ENCODE results near the gene NT5M.

The NT5M gene

DNA sequence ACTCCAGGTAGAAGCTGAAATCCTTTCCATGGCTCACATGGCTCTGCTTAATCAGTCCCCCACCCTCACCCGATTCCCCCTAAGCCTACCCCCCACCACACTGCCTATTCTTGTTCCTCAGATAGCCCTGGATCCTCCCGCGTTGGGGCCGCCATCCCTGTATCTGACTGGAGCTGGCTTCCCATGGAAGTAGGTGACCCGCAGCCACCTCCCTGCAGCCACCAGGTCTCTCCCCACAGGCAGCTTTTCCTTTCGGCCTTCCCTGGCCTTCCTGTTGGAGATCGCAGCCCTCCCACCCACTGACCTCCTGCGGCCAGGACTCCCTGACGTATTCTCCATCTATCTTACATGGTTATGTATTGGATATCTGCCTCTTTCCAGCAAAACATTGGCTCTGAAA is 91.3 kb downstream of the NT5M start:
- H4K20me1 ChIP-seq (ENCODE audit: low read depth, low read length), result no peaks in the 10 kb centered on the region
- no peaks in the 10 kb centered on the region for H3F3A ChIP-seq (ENCODE audit: insufficient read depth)
- H3K36me3 ChIP-seq (ENCODE audit: low read length), result no peaks in the 10 kb centered on the region
- no peak overlapping the region for H3K27ac ChIP-seq (ENCODE audit: low read depth, low read length)
- no peak overlapping the region for H3K4me3 ChIP-seq (ENCODE audit: insufficient read depth, low read length, poor library complexity, severe bottlenecking)
- TF ChIP-seq, protein P1, sequence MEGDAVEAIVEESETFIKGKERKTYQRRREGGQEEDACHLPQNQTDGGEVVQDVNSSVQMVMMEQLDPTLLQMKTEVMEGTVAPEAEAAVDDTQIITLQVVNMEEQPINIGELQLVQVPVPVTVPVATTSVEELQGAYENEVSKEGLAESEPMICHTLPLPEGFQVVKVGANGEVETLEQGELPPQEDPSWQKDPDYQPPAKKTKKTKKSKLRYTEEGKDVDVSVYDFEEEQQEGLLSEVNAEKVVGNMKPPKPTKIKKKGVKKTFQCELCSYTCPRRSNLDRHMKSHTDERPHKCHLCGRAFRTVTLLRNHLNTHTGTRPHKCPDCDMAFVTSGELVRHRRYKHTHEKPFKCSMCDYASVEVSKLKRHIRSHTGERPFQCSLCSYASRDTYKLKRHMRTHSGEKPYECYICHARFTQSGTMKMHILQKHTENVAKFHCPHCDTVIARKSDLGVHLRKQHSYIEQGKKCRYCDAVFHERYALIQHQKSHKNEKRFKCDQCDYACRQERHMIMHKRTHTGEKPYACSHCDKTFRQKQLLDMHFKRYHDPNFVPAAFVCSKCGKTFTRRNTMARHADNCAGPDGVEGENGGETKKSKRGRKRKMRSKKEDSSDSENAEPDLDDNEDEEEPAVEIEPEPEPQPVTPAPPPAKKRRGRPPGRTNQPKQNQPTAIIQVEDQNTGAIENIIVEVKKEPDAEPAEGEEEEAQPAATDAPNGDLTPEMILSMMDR (IDR thresholded peaks at IDR 0.05; ENCODE audit: insufficient read depth, low read length, poor library complexity, severe bottlenecking), result no peak
- TF ChIP-seq EZH2phosphoT487 (conservative IDR thresholded peaks at IDR 0.05; ENCODE audit: low read length), result no peak
- no peak overlapping the region for H3K9ac ChIP-seq (ENCODE audit: low read length)
- H3K9me3 ChIP-seq (ENCODE audit: insufficient read depth, low read length), result no peaks in the 10 kb centered on the region
- no peak overlapping the region for H2AFZ ChIP-seq (ENCODE audit: low read depth, low read length, severe bottlenecking)
- no peaks in the 10 kb centered on the region for H3K9me2 ChIP-seq (replicated peaks; ENCODE audit: insufficient read depth, low read length)
- H3K27me3 ChIP-seq (ENCODE audit: low read length), result no peaks in the 10 kb centered on the region
- H3K79me2 ChIP-seq (ENCODE audit: insufficient read depth, low read length), result no peaks in the 10 kb centered on the region
- no peak overlapping the region for H3K4me2 ChIP-seq (ENCODE audit: low read depth, low read length, poor library complexity, severe bottlenecking)

DNA sequence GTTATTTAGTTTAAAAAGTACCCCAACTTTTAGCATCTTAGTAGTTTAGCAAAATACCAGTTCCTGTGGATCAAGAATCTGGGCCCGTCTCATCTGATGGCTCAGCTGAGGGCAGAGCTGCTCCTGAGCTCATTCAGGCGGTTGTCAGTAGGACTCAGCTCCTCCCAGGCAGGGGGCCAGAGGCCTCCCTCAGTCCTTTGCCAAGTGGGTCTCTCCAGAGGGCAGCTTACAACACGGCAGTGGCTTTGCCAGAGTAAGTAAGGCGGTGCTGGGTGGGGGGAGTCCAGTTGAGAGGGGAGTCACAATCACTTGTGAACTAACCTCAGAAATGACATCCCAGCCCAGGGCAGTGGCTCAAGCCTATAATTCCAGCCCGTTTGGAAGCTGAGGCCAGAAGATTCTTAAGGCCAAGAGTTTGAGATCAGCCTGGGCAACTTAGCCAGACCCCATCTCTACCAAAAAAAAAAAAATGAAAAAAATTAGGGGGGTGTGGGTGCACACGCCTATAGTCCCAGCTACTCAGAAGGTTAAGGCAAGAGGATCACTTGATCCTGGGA is 92.2 kb downstream of the NT5M start:
- TF ChIP-seq EZH2phosphoT487 (conservative IDR thresholded peaks at IDR 0.05; ENCODE audit: low read length), result no peak
- TF ChIP-seq, protein P1 (IDR thresholded peaks at IDR 0.05; ENCODE audit: insufficient read depth, low read length, poor library complexity, severe bottlenecking), result no peak
- H2AFZ ChIP-seq (ENCODE audit: low read depth, low read length, severe bottlenecking), result no peak overlapping the region
- no peaks in the 10 kb centered on the region for H3K9me2 ChIP-seq (replicated peaks; ENCODE audit: insufficient read depth, low read length)
- no peak overlapping the region for H3K4me2 ChIP-seq (ENCODE audit: low read depth, low read length, poor library complexity, severe bottlenecking)
- H3K79me2 ChIP-seq (ENCODE audit: insufficient read depth, low read length), result no peaks in the 10 kb centered on the region
- H3K27ac ChIP-seq (ENCODE audit: low read depth, low read length), result no peak overlapping the region
- H3K27me3 ChIP-seq (ENCODE audit: low read length), result no peaks in the 10 kb centered on the region
- no peaks in the 10 kb centered on the region for H3K36me3 ChIP-seq (ENCODE audit: low read length)
- no peak overlapping the region for H3K9ac ChIP-seq (ENCODE audit: low read length)
- H4K20me1 ChIP-seq (ENCODE audit: low read depth, low read length), result no peaks in the 10 kb centered on the region
- no peaks in the 10 kb centered on the region for H3F3A ChIP-seq (ENCODE audit: insufficient read depth)
- H3K9me3 ChIP-seq (ENCODE audit: insufficient read depth, low read length), result no peaks in the 10 kb centered on the region
- H3K4me3 ChIP-seq (ENCODE audit: insufficient read depth, low read length, poor library complexity, severe bottlenecking), result no peak overlapping the region

DNA sequence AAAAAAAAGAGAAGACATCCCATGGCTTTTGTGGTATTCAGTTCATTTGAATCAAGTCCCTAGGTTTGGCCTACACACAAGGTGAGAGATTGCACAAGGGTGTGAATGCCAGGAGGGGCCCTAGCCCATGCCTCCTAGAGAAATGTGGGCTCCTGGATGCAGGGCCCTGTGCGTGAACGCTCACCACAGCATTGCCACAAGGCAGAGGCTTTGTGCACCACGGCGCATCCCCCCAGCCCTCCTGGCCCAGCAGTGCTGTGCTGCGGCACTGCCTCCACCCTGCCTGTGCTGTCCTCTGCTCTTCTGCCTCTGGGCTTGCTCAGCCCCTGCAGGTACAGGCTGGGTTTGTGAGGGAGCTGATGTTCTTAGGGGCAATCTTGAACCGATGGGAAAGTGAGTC is 92.7 kb downstream of the NT5M start:
- no peak for TF ChIP-seq EZH2phosphoT487 (conservative IDR thresholded peaks at IDR 0.05; ENCODE audit: low read length)
- TF ChIP-seq, protein P1 (IDR thresholded peaks at IDR 0.05; ENCODE audit: insufficient read depth, low read length, poor library complexity, severe bottlenecking), result no peak
- no peak overlapping the region for H3K4me2 ChIP-seq (ENCODE audit: low read depth, low read length, poor library complexity, severe bottlenecking)
- H3K9ac ChIP-seq (ENCODE audit: low read length), result no peak overlapping the region

More for the DNA sequence above, 92.7 kb downstream of the NT5M start:
- H3K9me3 ChIP-seq (ENCODE audit: insufficient read depth, low read length), result no peaks in the 10 kb centered on the region
- H3F3A ChIP-seq (ENCODE audit: insufficient read depth), result no peaks in the 10 kb centered on the region
- no peak overlapping the region for H2AFZ ChIP-seq (ENCODE audit: low read depth, low read length, severe bottlenecking)
- no peaks in the 10 kb centered on the region for H3K36me3 ChIP-seq (ENCODE audit: low read length)
- no peak overlapping the region for H3K4me3 ChIP-seq (ENCODE audit: insufficient read depth, low read length, poor library complexity, severe bottlenecking)
- H3K79me2 ChIP-seq (ENCODE audit: insufficient read depth, low read length), result no peaks in the 10 kb centered on the region
- H4K20me1 ChIP-seq (ENCODE audit: low read depth, low read length), result no peaks in the 10 kb centered on the region
- no peaks in the 10 kb centered on the region for H3K27me3 ChIP-seq (ENCODE audit: low read length)
- H3K9me2 ChIP-seq (replicated peaks; ENCODE audit: insufficient read depth, low read length), result no peaks in the 10 kb centered on the region
- H3K27ac ChIP-seq (ENCODE audit: low read depth, low read length), result no peak overlapping the region
